Subcutaneous adipose tissue (tissue), 4 donors: ENCODE measurements around the gene NCS1. TPM values are rescaled to one million over a fixed set of nuclear protein-coding genes. Genes with fewer than 3 reads are reported as not detected.

ENCODE experiments used
- CTCF ChIP-seq: fragments of 450-650 bp; IDR thresholded peaks from one replicate; pipeline ENCODE4 v1.5.1; 2016; ENCODE audit warnings: low read depth, mild to moderate bottlenecking, control low read depth, antibody characterized with exemption, moderate library complexity
- total RNA-seq, 4 donors: library from RNA; depleted of rRNA; stranded (reverse); fragments of >200 nt; gene quantifications; one replicate each; pipeline ENCODE4 v1.1.0, GENCODE V29; 2016

Gene NCS1
- total RNA-seq, 4 donors from 2014 or later, result 0.19 to 4.4 (median 1.8) TPM

GRCh38 chr9:130166399-130166798 is 5.8 kb upstream of the NCS1 start:
- TF ChIP-seq CTCF, result no peak

- no peak for TF ChIP-seq CTCF
Observed at GRCh38 chr9:130167927-130168326, 4.3 kb upstream of the NCS1 start.

- no peak for TF ChIP-seq CTCF
Observed at GRCh38 chr9:130171226-130172148, 717 bp upstream of the NCS1 start.

- TF ChIP-seq CTCF, result no peak
Observed at GRCh38 chr9:130172858-130173665, 858 bp downstream of the NCS1 start.

GRCh38 chr9:130173666-130173983 is 1.4 kb downstream of the NCS1 start:
- no peak for TF ChIP-seq CTCF

GRCh38 chr9:130174025-130174424 is 1.8 kb downstream of the NCS1 start:
- no peak for TF ChIP-seq CTCF

- no peak for TF ChIP-seq CTCF
Observed at GRCh38 chr9:130174920-130175321, 2.7 kb downstream of the NCS1 start.
